IMR-90 (cell line): ENCODE data around the gene ATRX. TPM values are rescaled to one million over a fixed set of nuclear protein-coding genes. Genes with fewer than 3 reads are reported as not detected.

Source experiments
- ATAC-seq: fragments of 200-7000 bp; cut with Tn5 transposase; 2 replicates; pipeline ENCODE4 v1.9.1; 2020; ENCODE audit warnings: low read depth, mild to moderate bottlenecking, moderate library complexity
- BruUV-seq: library from RNA; stranded (reverse); fragments of 400-500 nt; replicated peaks from 2 replicates; lab custom pipeline; 2021; lab: Mats Ljungman, UMichigan
- CTCF ChIA-PET: fragments of 300-600 bp; formaldehyde crosslinking; extraction: SDS; loops from one replicate; lab custom pipeline; 2021; ENCODE audit warnings: antibody characterized with exemption; lab: Yijun Ruan, JAX
- POLR2A ChIA-PET: fragments of 300-600 bp; sonication (Branson Sonifier 250); formaldehyde crosslinking; loops from one replicate; lab custom pipeline; 2022; ENCODE audit warnings: antibody characterized with exemption; ENCODE audit not compliant: unreplicated experiment; lab: Charles Lee
- DNase-seq: peaks from one replicate; pipeline ENCODE4 v3.0.0; 2013
- H2AFZ ChIP-seq: replicated peaks from 2 replicates; pipeline ENCODE3; 2013; ENCODE audit warnings: low read length, mild to moderate bottlenecking; ENCODE audit not compliant: poor library complexity
- H2AK5ac ChIP-seq: 2 replicates; pipeline ENCODE4 v1.6.1; 2013; ENCODE audit warnings: low read depth, low read length, inconsistent platforms
- H2AK9ac ChIP-seq: replicated peaks from 2 replicates; pipeline ENCODE3; 2013; ENCODE audit warnings: mild to moderate bottlenecking, low read depth, low read length, moderate library complexity; ENCODE audit not compliant: poor library complexity
- H2BK120ac ChIP-seq: 2 replicates; pipeline ENCODE4 v1.6.1; 2013; ENCODE audit warnings: low read depth, low read length, inconsistent platforms
- H2BK15ac ChIP-seq: 3 replicates; pipeline ENCODE4 v1.6.1; 2013; ENCODE audit warnings: low read depth, low read length, inconsistent platforms
- H2BK20ac ChIP-seq: 2 replicates; pipeline ENCODE4 v1.6.1; 2013; ENCODE audit warnings: low read depth, mild to moderate bottlenecking, inconsistent platforms, low read length, moderate library complexity
- H2BK5ac ChIP-seq: 2 replicates; pipeline ENCODE4 v1.6.1; 2013; ENCODE audit warnings: mild to moderate bottlenecking, low read depth, low read length, inconsistent platforms; ENCODE audit not compliant: poor library complexity, severe bottlenecking
- H3K14ac ChIP-seq: replicated peaks from 2 replicates; pipeline ENCODE4 v1.6.1; 2013; ENCODE audit warnings: low read depth, low read length, inconsistent platforms
- H3K18ac ChIP-seq: 2 replicates; pipeline ENCODE4 v1.6.1; 2013; ENCODE audit warnings: low read depth, low read length, control low read depth
- H3K23ac ChIP-seq: 2 replicates; pipeline ENCODE4 v1.6.1; 2013; ENCODE audit warnings: low read depth, low read length, inconsistent platforms
- H3K27ac ChIP-seq: 2 replicates; pipeline ENCODE4 v1.5.1; 2013; ENCODE audit warnings: mild to moderate bottlenecking, control low read depth, low read length; ENCODE audit not compliant: insufficient read depth
- H3K27me3 ChIP-seq: 2 replicates; pipeline ENCODE4 v1.6.1; 2013; ENCODE audit warnings: low read length; ENCODE audit not compliant: control insufficient read depth, insufficient read depth
- H3K36me3 ChIP-seq: 2 replicates; pipeline ENCODE4 v1.6.1; 2013; ENCODE audit warnings: low read length, mixed read lengths; ENCODE audit not compliant: control insufficient read depth, insufficient read depth
- H3K4ac ChIP-seq: 2 replicates; pipeline ENCODE4 v1.6.1; 2013; ENCODE audit warnings: low read depth, low read length, inconsistent platforms
- H3K4me1 ChIP-seq: 2 replicates; pipeline ENCODE4 v1.6.1; 2013; ENCODE audit warnings: low read length, mixed read lengths; ENCODE audit not compliant: control insufficient read depth, insufficient read depth
- H3K4me2 ChIP-seq: 2 replicates; pipeline ENCODE4 v1.6.1; 2013; ENCODE audit warnings: low read depth, mild to moderate bottlenecking, control low read depth, low read length, moderate library complexity
- H3K4me3 ChIP-seq: 2 replicates; pipeline ENCODE4 v1.5.1; 2013; ENCODE audit warnings: low read depth, mild to moderate bottlenecking, control low read depth, low read length, moderate library complexity; ENCODE audit not compliant: insufficient read depth
- H3K56ac ChIP-seq: 2 replicates; pipeline ENCODE4 v1.6.1; 2013; ENCODE audit warnings: low read length, inconsistent platforms; ENCODE audit not compliant: insufficient read depth; ENCODE audit errors: extremely low read depth
- H3K79me1 ChIP-seq, 2 experiments: 2 replicates each; pipeline ENCODE4 v1.6.1; 2013; ENCODE audit warnings: low read length in 2 of 2, inconsistent platforms in 1 of 2, low read depth in 1 of 2
- H3K9ac ChIP-seq: 2 replicates; pipeline ENCODE4 v1.6.1; 2013; ENCODE audit warnings: low read depth, low read length, control low read depth
- H3K9me1 ChIP-seq: 2 replicates; pipeline ENCODE4 v1.6.1; 2013; ENCODE audit warnings: low read length, inconsistent platforms; ENCODE audit not compliant: insufficient read depth
- H3K9me3 ChIP-seq: 2 replicates; pipeline ENCODE4 v1.6.1; 2013; ENCODE audit warnings: low read length; ENCODE audit not compliant: control insufficient read depth, insufficient read depth
- H4K20me1 ChIP-seq: 2 replicates; pipeline ENCODE4 v1.6.1; 2013; ENCODE audit warnings: low read length, inconsistent platforms; ENCODE audit not compliant: insufficient read depth
- H4K5ac ChIP-seq: 2 replicates; pipeline ENCODE4 v1.6.1; 2013; ENCODE audit warnings: mild to moderate bottlenecking, low read depth, low read length, control low read depth
- H4K8ac ChIP-seq, 2 experiments: 2 replicates each; pipeline ENCODE4 v1.6.1; 2013; ENCODE audit warnings: low read depth in 2 of 2, low read length in 2 of 2, control low read depth in 1 of 2, inconsistent platforms in 1 of 2
- H4K91ac ChIP-seq: 2 replicates; pipeline ENCODE4 v1.6.1; 2013; ENCODE audit warnings: low read depth, low read length, inconsistent platforms; ENCODE audit not compliant: insufficient read depth
- BHLHE40 ChIP-seq: fragments of 150-350 bp; IDR thresholded peaks from 2 replicates; pipeline ENCODE4 v1.6.1; 2016; ENCODE audit warnings: mild to moderate bottlenecking, low read depth, low read length
- CEBPB ChIP-seq: IDR thresholded peaks from 2 replicates; pipeline ENCODE4 v1.6.1; 2012; ENCODE audit warnings: low read depth, low read length, improper control_type of control experiment
- CHD1 ChIP-seq: IDR thresholded peaks from 2 replicates; pipeline ENCODE4 v1.6.1; 2012; ENCODE audit warnings: low read depth, low read length, improper control_type of control experiment
- CTCF ChIP-seq: conservative IDR thresholded peaks from 2 replicates; pipeline ENCODE4 v1.5.1; 2012; ENCODE audit warnings: mild to moderate bottlenecking, low read depth, low read length, improper control_type of control experiment
- ELK1 ChIP-seq: fragments of 150-350 bp; IDR thresholded peaks from 2 replicates; pipeline ENCODE4 v1.6.1; 2016; ENCODE audit warnings: low read depth, mild to moderate bottlenecking, low read length, moderate library complexity, borderline replicate concordance
- FOS ChIP-seq: fragments of 150-350 bp; IDR thresholded peaks from 2 replicates; pipeline ENCODE4 v1.6.1; 2016; ENCODE audit warnings: low read depth, low read length
- MAFK ChIP-seq: IDR thresholded peaks from 2 replicates; pipeline ENCODE4 v1.6.1; 2012; ENCODE audit warnings: low read depth, low read length, improper control_type of control experiment
- MAZ ChIP-seq: IDR thresholded peaks from 2 replicates; pipeline ENCODE4 v1.6.1; 2012; ENCODE audit warnings: low read depth, mild to moderate bottlenecking, low read length, improper control_type of control experiment, moderate library complexity, borderline replicate concordance
- MXI1 ChIP-seq: IDR thresholded peaks from 2 replicates; pipeline ENCODE4 v1.6.1; 2012; ENCODE audit warnings: low read depth, mild to moderate bottlenecking, low read length, moderate library complexity, borderline replicate concordance
- NFE2L2 ChIP-seq: fragments of 150-350 bp; IDR thresholded peaks from 2 replicates; pipeline ENCODE4 v1.6.1; 2016; ENCODE audit warnings: low read depth, mild to moderate bottlenecking, low read length
- POLR2A ChIP-seq: IDR thresholded peaks from 2 replicates; pipeline ENCODE4 v1.6.1; 2012; ENCODE audit warnings: mild to moderate bottlenecking, low read depth, low read length
- RAD21 ChIP-seq: IDR thresholded peaks from 2 replicates; pipeline ENCODE4 v1.6.1; 2012; ENCODE audit warnings: low read length, improper control_type of control experiment
- USF2 ChIP-seq: fragments of 150-350 bp; IDR thresholded peaks from 2 replicates; pipeline ENCODE4 v1.6.1; 2017; ENCODE audit warnings: mild to moderate bottlenecking, antibody characterized with exemption, low read length, low read depth
- WGBS, 2 experiments: methylation state at CpG; one replicate each; pipeline versions ENCODE4 v1.1.5 to v1.1.7; 2013; ENCODE audit warnings: missing lambda C conversion rate in 2 of 2; ENCODE audit not compliant: insufficient read length in 1 of 2; ENCODE audit errors: extremely low coverage in 2 of 2; 5-methylcytosine and 5-hydroxymethylcytosine counted together
- dilution Hi-C: fragments of 300-500 bp; cut with HindIII; formaldehyde crosslinking; loops from one replicate; pipeline ENCODE4 v1.14.3; 2018; ENCODE audit warnings: low sequenced_read_pairs; ENCODE audit not compliant: unreplicated experiment
- in situ Hi-C: fragments of 300-500 bp; cut with MboI; formaldehyde crosslinking; loops from 3 replicates; pipeline ENCODE4 v1.14.3; 2019; ENCODE audit warnings: low sequenced_read_pairs, inconsistent platforms, mixed read lengths
- intact Hi-C: fragments of 100-400 bp; cut with micrococcal nuclease; formaldehyde crosslinking; loops from 2 replicates; pipeline ENCODE4 v1.10.0; 2022
- polyA plus RNA-seq, 3 experiments: library from polyadenylated mRNA; depleted of rRNA; stranded (reverse); fragments of >200 nt; gene quantifications; 2 replicates each; pipeline ENCODE4 v1.2.3, GENCODE V29; 2012; ENCODE audit warnings: low replicate concordance in 1 of 3
- total RNA-seq: library from RNA; depleted of rRNA; stranded (reverse); fragments of >200 nt; gene quantifications from 2 replicates; pipeline ENCODE4 v1.2.3, GENCODE V29; 2012

ATRX gene
- total and polyA plus RNA-seq, 2 of the 4 experiments (the other 2 are of a cell fraction): 20.7 to 73.8 TPM

GRCh38 chrX:77493677-77494553 lies 292.1 kb downstream of the ATRX start:
- POLR2A ChIA-PET: no interaction called here
- Histone ChIP-seq H2AFZ (peak overlapping the region; percentile 82), H3K18ac (0 out of 2 replicates have a peak overlapping the region, but pooled peaks have one; percentile 36), H3K23ac (0 out of 2 replicates have a peak overlapping the region, but pooled peaks have one; percentile 35), H3K4me1 (no peaks in the 10 kb centered on the region), H3K56ac (no peak overlapping the region), H3K9me3 (no peaks in the 10 kb centered on the region), H3K9me1 (0 out of 2 replicates have a peak, but pooled peaks cover 5% of the 10 kb centered on the region), H2BK120ac (peak overlapping the region; percentile 63; the same call in 1 of the 2 replicates), H3K9ac (no peak overlapping the region), H3K27me3 (no peaks in the 10 kb centered on the region), H4K20me1 (no peaks in the 10 kb centered on the region), H2AK5ac (no peak overlapping the region), H3K4me3 (no peak overlapping the region), H4K8ac (peak overlapping the region in 1 of 2 experiments; percentile 77; a peak in 1 of 4 replicates), H4K91ac (peak overlapping the region; percentile 39; the same call in 1 of the 2 replicates), H3K79me1 (no peaks in the 10 kb centered on the region), H3K27ac (peak overlapping the region; percentile 33; the same call in 1 of the 2 replicates), H2BK20ac (no peak overlapping the region), H4K5ac (peak overlapping the region; percentile 51), H3K14ac (no peak overlapping the region), H2BK15ac (no peak overlapping the region), H2AK9ac (no peak overlapping the region), H3K4me2 (no peak overlapping the region), H3K36me3 (no peaks in the 10 kb centered on the region), H3K4ac (peak overlapping the region; percentile 71; the same call in 1 of the 2 replicates), H2BK5ac (peak overlapping the region; percentile 54)
- intact Hi-C loops (no loop called here), dilution Hi-C loops (no loop called here), in situ Hi-C loops (no loop called here)
- DNase-seq (peak; percentile 88), ATAC-seq (peak; percentile 100)
- no TSS peak for BruUV-seq
- 35% methylated on average over 4 of the region's 20 CpGs; no CpG with 5 or more reads in 1 of the 2 experiments for WGBS, 2 experiments
- CTCF ChIA-PET: no interaction called here
- TF ChIP-seq RAD21 (no peak), CHD1 (no peak), USF2 (no peak), MXI1 (no peak), MAFK (no peak), FOS (no peak), ELK1 (no peak), POLR2A (no peak), CTCF (no peak), NFE2L2 (no peak), BHLHE40 (no peak), CEBPB (no peak), MAZ (no peak)
